Uterus (tissue), 4 donors: Measurements from ENCODE around the gene ADAMTS2. TPM values are rescaled to one million over a fixed set of nuclear protein-coding genes. Genes with fewer than 3 reads are reported as not detected.

Experiments
- DNase-seq, 2 donors: peaks; one replicate each; pipeline ENCODE4 v3.0.0-alpha.2; 2019 to 2020
- H3K27ac ChIP-seq, 2 donors: fragments of 200-600 bp; sonication (generic); 1 replicate in 1 of 2; 2 replicates in 1 of 2; pipeline ENCODE4 v1.5.1; 2016 to 2018
- H3K27me3 ChIP-seq, 2 donors: fragments of 200-600 bp; sonication (generic); one replicate each; pipeline ENCODE4 v1.5.1; 2018 to 2019; ENCODE audit warnings: control low read depth in 1 of 2
- H3K36me3 ChIP-seq, 2 donors: fragments of 200-600 bp; sonication (generic); one replicate each; pipeline ENCODE4 v1.5.1; 2019; ENCODE audit warnings: control low read depth in 1 of 2
- H3K4me1 ChIP-seq, 2 donors: fragments of 200-600 bp; sonication (generic); one replicate each; pipeline ENCODE4 v1.5.1; 2018 to 2019; ENCODE audit warnings: control low read depth in 1 of 2
- H3K4me3 ChIP-seq, 2 donors: fragments of 200-600 bp; sonication (generic); 1 replicate in 1 of 2; 2 replicates in 1 of 2; pipeline ENCODE4 v1.5.1; 2018 to 2019; ENCODE audit warnings: mild to moderate bottlenecking in 1 of 2
- H3K9me3 ChIP-seq, 2 donors: fragments of 200-600 bp; sonication (generic); one replicate each; pipeline ENCODE4 v1.5.1; 2019; ENCODE audit warnings: control low read depth in 1 of 2
- CTCF ChIP-seq, 4 experiments: fragments of 200-600 bp in 2 of 4; fragments of 450-650 bp in 2 of 4; sonication (generic) in 2 of 4; IDR thresholded peaks; one replicate each; pipeline ENCODE4 v1.5.1; 2016 to 2019; ENCODE audit warnings: antibody characterized with exemption in 4 of 4, mild to moderate bottlenecking in 2 of 4, moderate library complexity in 1 of 4
- POLR2A ChIP-seq, 2 donors: fragments of 450-650 bp; IDR thresholded peaks; one replicate each; pipeline ENCODE4 v1.6.1; 2016; ENCODE audit warnings: antibody characterized with exemption in 2 of 2, mild to moderate bottlenecking in 1 of 2, moderate library complexity in 1 of 2
- intact Hi-C: fragments of 100-400 bp; cut with DNase I; formaldehyde crosslinking; loops from one replicate; pipeline ENCODE4 v1.15.1; 2023; ENCODE audit warnings: low total_unique reads
- total RNA-seq, 4 donors: library from RNA; depleted of rRNA in 3 of 4; stranded (reverse); fragments of >200 nt in 3 of 4; gene quantifications; one replicate each; pipeline versions ENCODE4 v1.1.0 to v1.2.4, GENCODE V29; 2014 to 2023
- donor health status: DM: yes; HTN: yes; CAD: no.

The ADAMTS2 gene
- total RNA-seq, 4 donors from 2014 or later = 4.1 to 97.1 (median 40.3) TPM

GRCh38 chr5:179139111-179139935 is 205.9 kb downstream of the ADAMTS2 start:
- H3K4me3 ChIP-seq = no peak overlapping the region
- H3K27me3 ChIP-seq = no peaks in the 10 kb centered on the region
- H3K27ac ChIP-seq = no peak overlapping the region
- no peak for DNase-seq
- TF ChIP-seq POLR2A (IDR thresholded peaks at IDR 0.05) (no peak), CTCF (IDR thresholded peaks at IDR 0.05) (no peak)
- H3K9me3 ChIP-seq = no peaks in the 10 kb centered on the region
- H3K36me3 ChIP-seq = no peaks in the 10 kb centered on the region
- no peaks in the 10 kb centered on the region for H3K4me1 ChIP-seq
- intact Hi-C loops = no loop called here

DNA sequence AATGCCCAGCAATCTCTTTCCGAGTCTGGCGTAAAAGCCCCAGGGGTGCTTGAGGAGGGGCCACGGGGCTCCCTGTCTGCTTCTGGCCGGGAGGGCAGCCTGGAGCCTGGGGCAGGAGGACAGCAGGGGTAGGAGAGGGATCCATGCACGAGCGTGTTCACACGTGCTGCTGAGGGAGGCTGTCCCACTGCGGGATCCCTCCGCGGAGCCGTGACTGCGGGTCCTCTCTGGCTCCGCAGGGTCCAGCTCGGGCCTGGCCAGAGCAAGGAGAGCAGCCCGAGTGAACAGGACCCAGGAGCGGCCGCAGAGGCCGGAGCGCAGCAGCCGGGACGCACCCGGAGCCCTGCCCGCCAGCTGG is 206.7 kb downstream of the ADAMTS2 start:
- DNase-seq = no peak
- no peaks in the 10 kb centered on the region for H3K36me3 ChIP-seq
- no peaks in the 10 kb centered on the region for H3K9me3 ChIP-seq
- no peak overlapping the region for H3K4me3 ChIP-seq
- no peak overlapping the region for H3K27ac ChIP-seq
- H3K4me1 ChIP-seq = no peaks in the 10 kb centered on the region
- TF ChIP-seq POLR2A (IDR thresholded peaks at IDR 0.05) (no peak), CTCF (IDR thresholded peaks at IDR 0.05) (no peak)
- no peaks in the 10 kb centered on the region for H3K27me3 ChIP-seq
- intact Hi-C loops = no loop called here

- intact Hi-C loops = no loop called here
- TF ChIP-seq CTCF (IDR thresholded peaks at IDR 0.05) = no peak
- TF ChIP-seq POLR2A (IDR thresholded peaks at IDR 0.05) = no peak
- Histone ChIP-seq H3K9me3 (no peaks in the 10 kb centered on the region), H3K27me3 (no peaks in the 10 kb centered on the region), H3K4me3 (no peak overlapping the region), H3K4me1 (no peaks in the 10 kb centered on the region), H3K27ac (no peak overlapping the region), H3K36me3 (no peaks in the 10 kb centered on the region)
- DNase-seq = no peak
Observed at GRCh38 chr5:179137643-179138567, 207.4 kb downstream of the ADAMTS2 start.

DNA sequence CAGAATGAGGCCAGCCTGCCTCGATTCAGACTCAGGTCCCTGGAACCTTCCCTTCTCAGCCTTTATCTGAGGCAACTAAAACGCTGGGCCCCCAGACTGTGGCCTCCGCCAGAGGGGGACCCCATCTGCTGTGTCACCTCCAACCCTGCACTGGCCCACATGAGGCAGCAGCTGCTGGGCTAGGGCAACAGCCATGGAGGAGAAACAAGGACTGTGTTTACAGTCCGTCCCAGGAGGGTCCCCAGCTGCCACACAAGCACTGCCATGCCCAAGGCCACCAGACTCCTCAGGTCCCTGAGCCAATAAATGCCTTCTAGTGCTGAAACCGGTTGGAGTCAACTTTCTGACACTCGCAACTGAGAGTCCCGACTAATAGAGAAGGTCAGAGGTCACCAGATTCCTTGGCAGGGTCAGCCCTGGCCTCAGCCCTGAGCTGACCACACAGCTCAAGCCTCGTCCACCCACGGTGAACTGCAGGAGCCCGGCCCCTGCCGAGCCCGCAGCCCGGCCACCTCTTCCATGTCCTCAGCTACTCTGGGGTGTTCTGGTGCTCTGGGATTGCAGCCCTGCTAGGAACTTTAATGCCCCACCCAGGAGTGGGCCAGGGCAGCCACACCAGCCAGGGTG is 208.1 kb downstream of the ADAMTS2 start:
- H3K4me3 ChIP-seq = no peak overlapping the region
- DNase-seq = no peak
- TF ChIP-seq CTCF (IDR thresholded peaks at IDR 0.05) (no peak), POLR2A (IDR thresholded peaks at IDR 0.05) (no peak)
- no peaks in the 10 kb centered on the region for H3K9me3 ChIP-seq
- no peaks in the 10 kb centered on the region for H3K27me3 ChIP-seq
- H3K4me1 ChIP-seq = no peaks in the 10 kb centered on the region
- intact Hi-C loops = no loop called here
- no peaks in the 10 kb centered on the region for H3K36me3 ChIP-seq
- no peak overlapping the region for H3K27ac ChIP-seq
